Measurements from ENCODE around the gene ANP32B. TPM values are rescaled to one million over a fixed set of nuclear protein-coding genes. Genes with fewer than 3 reads are reported as not detected.

The ANP32B gene
- total and polyA plus RNA-seq, 12 donors: 13.4 to 156 (median 66.0) TPM

- DNase-seq: no peak
- H3K27me3 ChIP-seq: no peaks in the 10 kb centered on the region
- intact Hi-C loops (cut with DNase I): no loop called here
These were observed 66.3 kb downstream of the ANP32B start for GRCh38 chr9:98049288-98050072.

GRCh38 chr9:98050351-98050750 is 67.2 kb downstream of the ANP32B start:
- intact Hi-C loops (cut with DNase I): no loop called here
- H3K4me3 ChIP-seq: no peak overlapping the region

More at GRCh38 chr9:98049288-98050072, 66.3 kb downstream of the ANP32B start:
- Histone ChIP-seq H3K4me1 (replicated peaks in 1 of 2) (no peaks in the 10 kb centered on the region), H3K27ac (no peak overlapping the region), H3K36me3 (replicated peaks in 1 of 2) (no peaks in the 10 kb centered on the region), H3K4me3 (no peak overlapping the region), H3K9me3 (replicated peaks in 1 of 3) (no peaks in the 10 kb centered on the region)
- TF ChIP-seq CTCF (IDR thresholded peaks at IDR 0.05): no peak
- no peak for TF ChIP-seq POLR2A (IDR thresholded peaks at IDR 0.05)
- 54 to 76% (median 63%) methylated on average over 1 of the region's 1 CpG for WGBS, 4 donors

GRCh38 chr9:98054376-98054951 is 71.3 kb downstream of the ANP32B start:
- no peak for TF ChIP-seq CTCF (IDR thresholded peaks at IDR 0.05)
- no peak for TF ChIP-seq POLR2A (IDR thresholded peaks at IDR 0.05)
- Histone ChIP-seq H3K27ac (no peak overlapping the region), H3K4me3 (no peak overlapping the region), H3K36me3 (replicated peaks in 1 of 2) (no peaks in the 10 kb centered on the region), H3K9me3 (replicated peaks in 1 of 3) (no peaks in the 10 kb centered on the region), H3K27me3 (no peaks in the 10 kb centered on the region), H3K4me1 (replicated peaks in 1 of 2) (peaks cover 5 to 26% of the 10 kb centered on the region in 2 donors)
- DNase-seq: no peak
- intact Hi-C loops (cut with DNase I): no loop called here
- 94 to 98% (median 95%) methylated on average over 7 of the region's 7 CpGs for WGBS, 4 donors

More at GRCh38 chr9:98050351-98050750, 67.2 kb downstream of the ANP32B start:
- no peaks in the 10 kb centered on the region for H3K27me3 ChIP-seq
- TF ChIP-seq POLR2A (IDR thresholded peaks at IDR 0.05) (no peak), CTCF (IDR thresholded peaks at IDR 0.05) (no peak)
- no peaks in the 10 kb centered on the region for H3K4me1 ChIP-seq (replicated peaks in 1 of 2)
- no peak overlapping the region for H3K27ac ChIP-seq
- no peaks in the 10 kb centered on the region for H3K36me3 ChIP-seq (replicated peaks in 1 of 2)
- WGBS, 4 donors: 92 to 97% (median 95%) methylated on average over 4 of the region's 4 CpGs
- peak in 1 of 7 donors; percentile 13 for DNase-seq
- H3K9me3 ChIP-seq (replicated peaks in 1 of 3): no peaks in the 10 kb centered on the region

- Histone ChIP-seq H3K4me3 (peak within 1 kb of the TSS; percentile 20 to 85 (median 46)), H3K27ac (peak within 1 kb of the TSS; percentile 6 to 98 (median 96)), H3K36me3 (replicated peaks in 1 of 2) (peaks cover 0 to 7% of the 10 kb centered on the region in 2 donors), H3K9me3 (replicated peaks in 1 of 3) (no peaks in the 10 kb centered on the region), H3K4me1 (replicated peaks in 1 of 2) (peaks cover 5 to 26% of the 10 kb centered on the region in 2 donors), H3K27me3 (no peaks in the 10 kb centered on the region)
- 0 to 1% (median 1%) methylated on average over 14 to 80 of the region's 80 CpGs for WGBS, 4 donors
- peak; percentile 93 to 96 (median 95) for DNase-seq
- TF ChIP-seq POLR2A (IDR thresholded peaks at IDR 0.05) (peak; percentile 93 to 99), CTCF (IDR thresholded peaks at IDR 0.05) (no peak)
- intact Hi-C loops (cut with DNase I): no loop called here
These were observed 73.4 kb downstream of the ANP32B start, which contains the start of gene NANS for GRCh38 chr9:98056269-98057137. NANS (plus strand) TSS chr9:98056732; CDS start chr9:98056809, 77 bp downstream.

All from adrenal gland (tissue), 12 donors.